ENCODE results near the gene SPESP1.
A peak's percentile ranks its signal among the peaks of the same experiment; 100 is the strongest.
"Not testable (repeated sequence)": the region's sequence is repeated elsewhere in the genome, so short reads cannot be mapped to it uniquely, and the experiment has no call there.

Gene SPESP1

DNA sequence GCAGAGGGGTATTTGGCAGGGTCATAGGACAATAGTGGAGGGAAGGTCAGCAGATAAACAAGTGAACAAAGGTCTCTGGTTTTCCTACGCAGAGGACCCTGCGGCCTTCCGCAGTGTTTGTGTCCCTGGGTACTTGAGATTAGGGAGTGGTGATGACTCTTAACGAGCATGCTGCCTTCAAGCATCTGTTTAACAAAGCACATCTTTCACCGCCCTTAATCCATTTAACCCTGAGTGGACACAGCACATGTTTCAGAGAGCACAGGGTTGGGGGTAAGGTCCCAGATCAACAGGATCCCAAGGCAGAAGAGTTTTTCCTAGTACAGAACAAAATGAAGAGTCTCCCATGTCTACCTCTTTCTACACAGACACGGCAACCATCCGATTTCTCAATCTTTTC is 33.4 kb downstream of the SPESP1 start:
- DNase-seq (ENCODE audit: low spot score), result not testable (repeated sequence)

GRCh38 chr15:68966996-68967395 is 36.7 kb downstream of the SPESP1 start:
- DNase-seq (ENCODE audit: low spot score), result no peak

- DNase-seq (ENCODE audit: low spot score), result no peak
Measured at GRCh38 chr15:68967948-68968347, 37.6 kb downstream of the SPESP1 start.

- DNase-seq (ENCODE audit: low spot score), result no peak
Measured at GRCh38 chr15:68969298-68969697, 39.0 kb downstream of the SPESP1 start.

DNA sequence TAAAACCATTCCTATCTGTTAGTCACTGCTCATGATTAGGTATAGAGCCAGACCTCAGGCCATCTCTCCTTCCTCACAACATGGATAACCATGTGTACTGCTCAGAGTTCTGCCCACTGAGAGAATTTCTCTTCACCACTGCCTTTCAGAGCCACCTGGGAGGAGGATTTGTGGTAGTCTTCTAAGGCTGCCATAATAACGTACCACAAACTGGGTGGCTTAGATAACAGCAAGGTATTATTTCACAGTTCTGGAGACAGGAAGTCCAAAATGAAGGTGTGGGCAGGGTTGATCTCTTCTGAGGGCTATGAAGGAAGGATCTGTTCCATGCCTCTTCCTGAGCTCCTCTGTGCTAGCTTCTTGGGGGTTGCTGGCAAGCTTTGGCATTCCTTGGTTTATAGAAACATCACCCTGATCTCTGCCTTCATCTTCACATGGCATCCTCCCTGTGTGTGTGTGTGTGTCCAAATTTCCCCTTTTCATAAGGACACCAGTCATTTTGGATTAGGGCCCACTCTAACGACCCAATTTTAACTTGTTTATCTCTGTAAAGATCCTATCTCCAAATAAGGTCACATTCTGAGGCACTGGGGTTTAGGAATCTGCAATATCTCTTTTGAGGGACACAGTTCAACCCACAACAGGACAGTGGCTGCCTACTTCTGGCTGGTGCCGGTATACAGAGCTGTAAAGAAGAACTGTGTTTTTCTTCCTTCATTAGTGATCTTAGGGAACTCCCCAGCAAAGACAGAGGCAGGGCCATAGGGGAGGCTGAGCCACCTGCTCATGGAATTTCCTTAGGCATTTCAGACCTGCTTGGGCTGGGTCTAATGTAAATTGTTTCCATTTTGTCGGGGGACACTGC is 42.1 kb downstream of the SPESP1 start:
- no peak for DNase-seq (ENCODE audit: low spot score)

- DNase-seq (ENCODE audit: low spot score), result not testable (repeated sequence)
Measured at GRCh38 chr15:68975651-68976160, 45.4 kb downstream of the SPESP1 start.

DNA sequence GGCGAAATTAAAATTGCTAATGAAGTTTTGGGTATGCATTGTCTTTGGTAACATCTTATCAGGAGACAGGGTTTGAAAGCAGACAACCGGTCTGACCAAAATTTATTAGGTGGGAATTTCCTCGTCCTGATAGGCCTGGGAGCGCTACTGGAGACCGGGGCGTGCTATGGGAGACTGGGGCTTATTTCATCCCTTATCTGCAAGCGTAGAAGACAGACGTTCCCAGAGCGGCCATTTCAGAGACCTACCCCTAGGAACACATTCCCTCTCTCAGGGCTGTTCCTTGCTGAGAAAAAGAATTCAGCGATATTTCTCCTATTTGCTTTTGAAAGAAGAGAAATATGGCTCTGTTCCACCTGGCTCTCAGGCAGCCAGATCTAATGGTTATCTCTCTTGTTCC is 47.1 kb downstream of the SPESP1 start:
- DNase-seq (ENCODE audit: low spot score), result not testable (repeated sequence)

DNA sequence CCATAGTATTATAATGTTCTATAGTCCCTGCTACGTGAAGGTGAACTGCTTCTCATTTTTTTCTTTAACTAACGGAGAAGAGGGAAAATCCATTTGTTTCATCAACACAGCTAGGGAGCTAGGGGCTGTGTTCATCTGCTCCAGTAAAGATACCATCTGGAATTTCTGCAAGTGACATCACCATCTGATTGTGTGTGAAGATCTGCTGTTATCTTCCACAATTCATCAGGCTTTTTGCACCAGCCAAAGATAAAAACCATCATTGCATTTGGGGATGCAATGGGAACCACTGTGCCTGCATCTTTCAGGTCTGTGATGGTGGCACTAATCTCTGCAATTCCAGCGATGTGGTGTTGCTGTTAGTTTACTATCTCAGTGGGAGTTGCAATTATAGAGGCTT is 48.7 kb downstream of the SPESP1 start:
- DNase-seq (ENCODE audit: low spot score), result no peak

GRCh38 chr15:68979816-68980215 is 49.5 kb downstream of the SPESP1 start:
- no peak for DNase-seq (ENCODE audit: low spot score)

DNA sequence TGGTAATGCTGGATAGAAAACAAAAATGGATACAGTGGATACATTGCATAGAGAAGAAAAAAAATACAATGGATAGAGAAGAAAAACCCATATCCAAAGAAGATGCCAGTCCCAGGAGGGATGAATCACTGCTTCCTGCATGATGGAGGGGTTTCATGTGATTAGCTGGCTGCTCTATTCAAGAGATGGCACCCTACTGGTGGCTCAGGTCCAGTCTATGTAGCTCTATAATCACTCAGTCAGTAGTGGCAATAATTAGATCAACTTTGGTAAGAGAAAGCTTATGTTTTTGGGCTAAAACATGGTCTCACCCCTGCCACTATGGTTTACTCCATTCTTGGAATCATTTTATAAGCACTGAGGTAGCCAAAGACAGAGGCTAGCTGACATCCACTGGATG is 50.5 kb downstream of the SPESP1 start:
- DNase-seq (ENCODE audit: low spot score), result no peak

DNA sequence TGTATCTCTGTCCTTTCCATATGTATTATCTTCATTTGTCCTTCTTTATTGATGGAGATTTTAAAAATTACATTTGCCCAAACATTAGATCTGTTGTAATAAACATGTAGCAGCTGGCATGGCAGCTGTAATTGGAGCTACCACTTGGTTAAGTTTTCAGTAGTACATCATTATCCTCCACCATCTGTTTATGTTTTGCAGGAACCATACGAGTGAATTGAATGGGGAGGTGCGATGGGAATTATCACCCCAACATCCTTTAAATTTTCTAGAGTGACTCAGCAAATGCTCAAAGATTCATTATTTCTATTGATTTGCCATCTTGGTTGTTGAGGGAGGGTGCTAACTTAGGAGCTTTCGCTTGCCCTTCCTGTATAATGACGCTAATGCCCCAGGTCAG is 51.6 kb downstream of the SPESP1 start:
- DNase-seq (ENCODE audit: low spot score), result no peak

DNA sequence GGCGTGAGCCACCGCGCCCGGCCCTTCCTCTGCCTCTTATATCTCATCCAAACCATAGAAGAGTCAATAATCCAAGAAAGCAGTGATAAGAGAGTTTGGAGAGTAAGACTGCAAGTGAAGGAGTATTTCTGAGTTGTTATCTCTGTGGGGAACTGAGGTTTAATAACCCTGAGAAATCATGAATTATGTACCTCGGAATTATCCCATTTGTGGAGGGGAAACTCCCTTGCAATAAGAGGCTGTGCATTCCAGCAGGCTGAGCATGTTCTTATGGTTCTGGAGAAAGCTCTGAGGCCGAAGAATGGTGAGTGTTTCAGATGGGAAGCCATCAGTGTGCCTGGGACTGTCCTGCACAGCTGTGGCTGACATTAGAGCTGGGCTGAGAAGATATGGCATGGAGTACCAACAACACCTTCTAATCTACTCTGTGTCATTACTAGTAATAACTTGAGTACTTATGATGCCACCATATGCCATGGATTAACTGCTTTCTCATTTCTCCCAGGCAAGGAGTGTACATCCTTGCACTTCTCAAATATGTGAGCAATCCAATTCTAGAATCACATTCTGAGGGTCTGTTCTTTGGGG is 52.7 kb downstream of the SPESP1 start:
- no peak for DNase-seq (ENCODE audit: low spot score)

DNA sequence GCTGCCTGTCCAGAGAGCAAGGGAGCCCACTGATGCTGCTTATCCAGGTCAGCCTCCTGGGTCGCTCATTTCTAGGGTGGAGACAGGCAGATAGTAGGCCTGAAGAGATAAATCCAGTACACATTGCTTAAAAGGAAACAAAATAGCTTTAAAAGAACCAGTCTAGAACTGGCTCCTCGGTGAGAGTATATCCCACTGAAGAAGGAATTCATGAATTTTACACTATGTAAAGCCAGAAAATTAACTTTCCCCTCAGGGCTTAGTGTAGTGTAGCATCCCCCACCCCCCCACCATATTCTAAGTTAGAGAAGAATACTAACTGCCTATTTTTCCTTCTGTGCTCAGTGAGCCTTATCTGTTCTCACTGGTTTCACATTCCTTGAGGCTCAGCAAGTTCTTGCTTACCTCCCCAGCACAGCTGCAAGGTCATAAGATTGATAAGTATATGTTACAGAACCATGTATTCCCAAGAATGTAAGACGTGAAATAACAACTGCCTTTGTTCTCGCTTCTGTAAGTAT is 53.7 kb downstream of the SPESP1 start:
- no peak for DNase-seq (ENCODE audit: low spot score)

- no peak for DNase-seq (ENCODE audit: low spot score)
Measured at GRCh38 chr15:68984586-68984985, 54.3 kb downstream of the SPESP1 start.

DNA sequence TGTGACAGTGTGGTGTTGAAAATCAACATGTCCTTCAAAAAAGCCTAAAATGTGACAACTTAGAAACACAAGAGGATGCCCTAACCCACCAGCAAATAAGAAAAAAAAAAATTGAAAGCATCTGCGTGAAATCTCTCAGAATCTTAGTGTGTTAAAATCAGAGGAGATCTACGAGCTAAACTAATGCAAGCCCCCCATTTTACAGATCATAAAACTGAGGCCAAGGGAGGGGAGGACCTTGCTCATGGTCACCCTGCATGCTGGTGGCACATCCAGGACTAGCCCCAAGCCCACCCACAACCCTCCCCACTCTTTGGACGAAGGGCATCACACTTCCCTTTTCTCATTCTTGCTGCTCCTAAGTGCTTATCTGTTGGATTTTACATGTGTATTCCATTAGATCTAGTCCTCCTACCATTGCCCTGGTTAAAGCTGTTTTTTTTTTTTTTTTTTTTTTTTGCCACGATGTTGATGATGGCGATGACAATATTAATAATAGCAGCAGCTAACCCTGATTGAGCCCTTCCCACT is 55.1 kb downstream of the SPESP1 start:
- no peak for DNase-seq (ENCODE audit: low spot score)

DNA sequence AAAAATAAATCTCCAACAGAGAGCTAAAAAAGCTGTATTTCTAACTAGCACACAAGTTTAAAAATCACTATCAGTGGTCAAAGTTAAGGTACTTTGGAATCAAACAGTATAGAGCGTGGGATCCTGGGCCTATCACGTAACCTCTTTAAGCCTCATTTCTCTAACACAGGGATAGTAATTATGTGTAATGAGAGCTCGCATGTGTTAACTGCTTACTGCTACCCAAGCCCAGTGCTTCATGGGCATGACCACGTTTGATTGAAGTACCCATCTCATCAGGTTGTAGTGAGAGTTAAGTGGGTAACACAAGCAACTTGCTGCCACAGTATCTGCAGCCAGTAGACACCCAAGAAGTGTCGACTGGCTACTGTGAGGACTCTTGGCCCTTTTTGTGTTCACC is 56.0 kb downstream of the SPESP1 start:
- no peak for DNase-seq (ENCODE audit: low spot score)

- peak; percentile 9 for DNase-seq (ENCODE audit: low spot score)
Measured at GRCh38 chr15:68987120-68987519, 56.8 kb downstream of the SPESP1 start.

DNA sequence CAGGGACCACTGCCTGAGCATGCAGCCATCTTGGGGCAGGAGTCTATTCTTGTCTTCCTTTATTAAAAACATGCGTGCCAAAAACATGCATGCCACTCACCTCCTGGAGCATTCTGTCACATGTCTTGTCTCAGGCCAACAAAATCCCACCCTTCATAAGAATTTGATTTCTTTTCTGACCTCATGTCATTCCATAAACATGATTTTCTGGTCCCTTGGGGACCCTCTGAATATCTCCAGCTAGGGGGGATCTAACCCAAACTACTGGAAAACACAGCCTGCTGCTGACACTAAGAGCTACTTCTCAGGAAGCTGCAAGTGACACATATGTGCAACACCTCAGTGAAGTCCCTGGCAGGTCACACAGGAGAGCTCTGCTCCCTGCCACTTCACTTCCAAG is 57.4 kb downstream of the SPESP1 start:
- DNase-seq (ENCODE audit: low spot score), result peak; percentile 11

DNA sequence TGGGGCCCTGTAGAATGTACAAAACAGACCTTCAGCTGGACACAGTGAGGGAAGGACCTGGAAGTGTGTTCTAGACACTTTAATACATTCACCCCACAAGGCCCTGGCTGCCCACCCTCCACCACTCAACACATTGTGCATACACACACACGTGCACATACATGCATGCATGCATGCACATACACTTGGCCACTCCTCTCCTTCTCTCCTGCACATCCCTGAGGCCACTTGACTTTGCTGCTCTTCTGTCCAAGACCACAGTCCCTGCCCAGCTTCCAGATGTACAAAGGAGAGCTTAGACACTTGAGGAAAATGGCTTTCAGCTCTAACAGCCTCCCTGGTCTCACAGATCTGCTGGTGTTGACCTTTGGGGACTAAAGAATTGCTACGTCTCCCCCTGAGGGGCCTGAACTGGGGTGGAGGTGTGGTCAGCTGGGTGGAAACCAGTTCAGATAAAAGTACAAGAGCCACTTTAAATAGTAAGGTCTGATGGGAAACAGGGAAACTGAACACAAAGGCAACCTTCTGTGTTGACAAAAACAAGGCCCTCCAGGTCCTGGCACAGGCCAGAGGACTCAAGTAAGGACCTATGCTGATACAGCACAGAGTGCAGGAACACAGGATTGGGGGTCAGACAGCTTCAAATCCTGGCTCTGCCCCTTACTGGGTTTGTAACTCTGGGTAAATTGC is 59.4 kb downstream of the SPESP1 start:
- peak; percentile 12 for DNase-seq (ENCODE audit: low spot score)

- peak; percentile 17 for DNase-seq (ENCODE audit: low spot score)
Measured at GRCh38 chr15:68990231-68990991, 60.1 kb downstream of the SPESP1 start.

GRCh38 chr15:68990992-68991500 is 60.7 kb downstream of the SPESP1 start:
- peak; percentile 30 for DNase-seq (ENCODE audit: low spot score)
